ENCODE measurements around the gene SYT1.

GRCh38 chr12:79408689-79409088, 544.1 kb downstream of the SYT1 start:
- TF ChIP-seq, protein P1, sequence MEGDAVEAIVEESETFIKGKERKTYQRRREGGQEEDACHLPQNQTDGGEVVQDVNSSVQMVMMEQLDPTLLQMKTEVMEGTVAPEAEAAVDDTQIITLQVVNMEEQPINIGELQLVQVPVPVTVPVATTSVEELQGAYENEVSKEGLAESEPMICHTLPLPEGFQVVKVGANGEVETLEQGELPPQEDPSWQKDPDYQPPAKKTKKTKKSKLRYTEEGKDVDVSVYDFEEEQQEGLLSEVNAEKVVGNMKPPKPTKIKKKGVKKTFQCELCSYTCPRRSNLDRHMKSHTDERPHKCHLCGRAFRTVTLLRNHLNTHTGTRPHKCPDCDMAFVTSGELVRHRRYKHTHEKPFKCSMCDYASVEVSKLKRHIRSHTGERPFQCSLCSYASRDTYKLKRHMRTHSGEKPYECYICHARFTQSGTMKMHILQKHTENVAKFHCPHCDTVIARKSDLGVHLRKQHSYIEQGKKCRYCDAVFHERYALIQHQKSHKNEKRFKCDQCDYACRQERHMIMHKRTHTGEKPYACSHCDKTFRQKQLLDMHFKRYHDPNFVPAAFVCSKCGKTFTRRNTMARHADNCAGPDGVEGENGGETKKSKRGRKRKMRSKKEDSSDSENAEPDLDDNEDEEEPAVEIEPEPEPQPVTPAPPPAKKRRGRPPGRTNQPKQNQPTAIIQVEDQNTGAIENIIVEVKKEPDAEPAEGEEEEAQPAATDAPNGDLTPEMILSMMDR (IDR thresholded peaks at IDR 0.05), result no peak
- no peak for TF ChIP-seq POLR2A (IDR thresholded peaks at IDR 0.05)
